OCI-LY1 (cell line): Measurements from ENCODE around the gene ARMCX2.

Source experiments
- H2AFZ ChIP-seq: fragments of 200-600 bp; sonication (generic), shearing (Covaris generic); 2 replicates; pipeline ENCODE4 v1.6.0; 2014; ENCODE audit warnings: antibody characterized with exemption, mild to moderate bottlenecking, low read length
- H3F3A ChIP-seq: fragments of 200-600 bp; sonication (generic), shearing (Covaris generic); 2 replicates; pipeline ENCODE4 v1.6.0; 2014; ENCODE audit warnings: mild to moderate bottlenecking, antibody characterized with exemption, low read length, moderate library complexity; ENCODE audit not compliant: insufficient read depth
- H3K27ac ChIP-seq: fragments of 200-600 bp; sonication (generic); 2 replicates; pipeline ENCODE4 v1.5.1; 2014; ENCODE audit warnings: low read length, mixed run types, mild to moderate bottlenecking, low read depth; ENCODE audit not compliant: poor library complexity, severe bottlenecking
- H3K27me3 ChIP-seq: fragments of 200-600 bp; sonication (generic); 2 replicates; pipeline ENCODE4 v1.6.0; 2014; ENCODE audit warnings: antibody characterized with exemption, mild to moderate bottlenecking, low read length, moderate library complexity; ENCODE audit not compliant: insufficient read depth
- H3K36me3 ChIP-seq: fragments of 200-600 bp; sonication (generic); 2 replicates; pipeline ENCODE4 v1.6.1; 2014; ENCODE audit warnings: mild to moderate bottlenecking, antibody characterized with exemption, low read length, moderate library complexity, mixed read lengths; ENCODE audit not compliant: insufficient read depth
- H3K4me1 ChIP-seq: fragments of 200-600 bp; sonication (generic); 2 replicates; pipeline ENCODE4 v1.5.1; 2014; ENCODE audit warnings: mild to moderate bottlenecking, low read length, moderate library complexity; ENCODE audit not compliant: insufficient read depth, severe bottlenecking
- H3K4me2 ChIP-seq: fragments of 200-600 bp; sonication (generic), shearing (Covaris generic); 2 replicates; pipeline ENCODE4 v1.6.1; 2014; ENCODE audit warnings: low read length
- H3K4me3 ChIP-seq: fragments of 200-600 bp; sonication (generic); 2 replicates; pipeline ENCODE4 v1.5.1; 2014; ENCODE audit warnings: low read length, low read depth, mild to moderate bottlenecking, mixed read lengths; ENCODE audit not compliant: poor library complexity, severe bottlenecking
- H3K79me2 ChIP-seq: fragments of 200-600 bp; shearing (Covaris generic); 2 replicates; pipeline ENCODE4 v1.6.1; 2016; ENCODE audit warnings: mixed run types, low read length, mixed read lengths; ENCODE audit not compliant: insufficient read depth
- H3K9ac ChIP-seq: fragments of 200-600 bp; sonication (generic), shearing (Covaris generic); 2 replicates; pipeline ENCODE4 v1.6.1; 2014; ENCODE audit warnings: mild to moderate bottlenecking, low read length, mixed read lengths
- H3K9me2 ChIP-seq: fragments of 200-600 bp; sonication (generic), shearing (Covaris generic); 2 replicates; pipeline ENCODE4 v1.6.1; 2014; ENCODE audit warnings: low read depth, mild to moderate bottlenecking, low read length, mixed read lengths
- H3K9me3 ChIP-seq: fragments of 200-600 bp; shearing (Covaris generic); 2 replicates; pipeline ENCODE4 v1.6.1; 2014; ENCODE audit warnings: low read length, mixed read lengths
- H4K20me1 ChIP-seq: fragments of 200-600 bp; sonication (generic), shearing (Covaris generic); 2 replicates; pipeline ENCODE4 v1.6.0; 2016; ENCODE audit warnings: mild to moderate bottlenecking, low read length; ENCODE audit not compliant: insufficient read depth
- CTCF ChIP-seq: fragments of 200-600 bp; sonication (generic), shearing (Covaris generic); IDR thresholded peaks from 2 replicates; pipeline ENCODE4 v1.5.1; 2017; ENCODE audit warnings: mild to moderate bottlenecking, antibody characterized with exemption, low read length, moderate library complexity, mixed read lengths
- EZH2 ChIP-seq: fragments of 200-600 bp; sonication (generic), shearing (Covaris generic); IDR thresholded peaks from 2 replicates; pipeline ENCODE4 v1.8.0; 2017; ENCODE audit warnings: borderline replicate concordance, mixed run types, mild to moderate bottlenecking, antibody characterized with exemption, low read length, moderate library complexity, mixed read lengths

The ARMCX2 gene

GRCh38 chrX:101659601-101660063 lies at the start of gene ARMCX2:
Gene ARMCX2 (minus strand): TSS chrX:101659850. CDS start chrX:101657588, 2,262 bp downstream.
- Histone ChIP-seq H2AFZ (no peak within 1 kb of the TSS), H3K9ac (peak within 1 kb of the TSS; percentile 51), H3K27ac (no peak within 1 kb of the TSS), H3K9me2 (no peaks in the 10 kb centered on the region), H3K9me3 (no peaks in the 10 kb centered on the region), H3K79me2 (no peaks in the 10 kb centered on the region), H3K4me1 (peaks cover 14% of the 10 kb centered on the region), H3K27me3 (no peaks in the 10 kb centered on the region), H3K4me2 (peak within 1 kb of the TSS; percentile 68), H3K4me3 (peak within 1 kb of the TSS; percentile 60), H4K20me1 (no peaks in the 10 kb centered on the region), H3F3A (no peaks in the 10 kb centered on the region), H3K36me3 (no peaks in the 10 kb centered on the region)
- TF ChIP-seq CTCF = no peak
- TF ChIP-seq EZH2 = no peak

- Histone ChIP-seq H3K9me2 (no peaks in the 10 kb centered on the region), H3F3A (no peaks in the 10 kb centered on the region), H3K9ac (no peak overlapping the region)
Measured at GRCh38 chrX:101709384-101709783, 49.7 kb upstream of the ARMCX2 start.

GRCh38 chrX:101708163-101708562 lies 48.5 kb upstream of the ARMCX2 start:
- Histone ChIP-seq H3K9me2 (no peaks in the 10 kb centered on the region), H4K20me1 (no peaks in the 10 kb centered on the region), H3K4me2 (no peak overlapping the region), H3K36me3 (no peaks in the 10 kb centered on the region), H3K27ac (no peak overlapping the region), H3K27me3 (no peaks in the 10 kb centered on the region), H3K9ac (no peak overlapping the region), H3K9me3 (no peaks in the 10 kb centered on the region), H3K4me3 (no peak overlapping the region), H3K79me2 (no peaks in the 10 kb centered on the region), H3K4me1 (no peaks in the 10 kb centered on the region), H3F3A (no peaks in the 10 kb centered on the region), H2AFZ (no peak overlapping the region)
- TF ChIP-seq CTCF = no peak
- TF ChIP-seq EZH2 = no peak

More at GRCh38 chrX:101709384-101709783, 49.7 kb upstream of the ARMCX2 start:
- H3K27ac ChIP-seq = no peak overlapping the region
- H2AFZ ChIP-seq = no peak overlapping the region
- H4K20me1 ChIP-seq = no peaks in the 10 kb centered on the region
- H3K36me3 ChIP-seq = no peaks in the 10 kb centered on the region
- no peaks in the 10 kb centered on the region for H3K4me1 ChIP-seq
- no peaks in the 10 kb centered on the region for H3K27me3 ChIP-seq
- no peaks in the 10 kb centered on the region for H3K9me3 ChIP-seq
- no peak overlapping the region for H3K4me2 ChIP-seq
- H3K79me2 ChIP-seq = no peaks in the 10 kb centered on the region
- H3K4me3 ChIP-seq = no peak overlapping the region
- TF ChIP-seq EZH2 (no peak), CTCF (no peak)
